IMR-90 (cell line): Measurements from ENCODE around the gene CCDC117. TPM values are rescaled to one million over a fixed set of nuclear protein-coding genes. Genes with fewer than 3 reads are reported as not detected.

Experiments used
- ATAC-seq: fragments of 200-7000 bp; cut with Tn5 transposase; 2 replicates; pipeline ENCODE4 v1.9.1; 2020; ENCODE audit warnings: low read depth, mild to moderate bottlenecking, moderate library complexity
- BruUV-seq: library from RNA; stranded (reverse); fragments of 400-500 nt; replicated peaks from 2 replicates; lab custom pipeline; 2021; lab: Mats Ljungman, UMichigan
- CTCF ChIA-PET: fragments of 300-600 bp; formaldehyde crosslinking; extraction: SDS; loops from one replicate; lab custom pipeline; 2021; ENCODE audit warnings: antibody characterized with exemption; lab: Yijun Ruan, JAX
- POLR2A ChIA-PET: fragments of 300-600 bp; sonication (Branson Sonifier 250); formaldehyde crosslinking; loops from one replicate; lab custom pipeline; 2022; ENCODE audit warnings: antibody characterized with exemption; ENCODE audit not compliant: unreplicated experiment; lab: Charles Lee
- DNase-seq: peaks from one replicate; pipeline ENCODE4 v3.0.0; 2013
- H2AFZ ChIP-seq: replicated peaks from 2 replicates; pipeline ENCODE3; 2013; ENCODE audit warnings: low read length, mild to moderate bottlenecking; ENCODE audit not compliant: poor library complexity
- H2AK5ac ChIP-seq: 2 replicates; pipeline ENCODE4 v1.6.1; 2013; ENCODE audit warnings: low read depth, low read length, inconsistent platforms
- H2AK9ac ChIP-seq: replicated peaks from 2 replicates; pipeline ENCODE3; 2013; ENCODE audit warnings: mild to moderate bottlenecking, low read depth, low read length, moderate library complexity; ENCODE audit not compliant: poor library complexity
- H2BK120ac ChIP-seq: 2 replicates; pipeline ENCODE4 v1.6.1; 2013; ENCODE audit warnings: low read depth, low read length, inconsistent platforms
- H2BK15ac ChIP-seq: 3 replicates; pipeline ENCODE4 v1.6.1; 2013; ENCODE audit warnings: low read depth, low read length, inconsistent platforms
- H2BK20ac ChIP-seq: 2 replicates; pipeline ENCODE4 v1.6.1; 2013; ENCODE audit warnings: low read depth, mild to moderate bottlenecking, inconsistent platforms, low read length, moderate library complexity
- H2BK5ac ChIP-seq: 2 replicates; pipeline ENCODE4 v1.6.1; 2013; ENCODE audit warnings: mild to moderate bottlenecking, low read depth, low read length, inconsistent platforms; ENCODE audit not compliant: poor library complexity, severe bottlenecking
- H3K14ac ChIP-seq: replicated peaks from 2 replicates; pipeline ENCODE4 v1.6.1; 2013; ENCODE audit warnings: low read depth, low read length, inconsistent platforms
- H3K18ac ChIP-seq: 2 replicates; pipeline ENCODE4 v1.6.1; 2013; ENCODE audit warnings: low read depth, low read length, control low read depth
- H3K23ac ChIP-seq: 2 replicates; pipeline ENCODE4 v1.6.1; 2013; ENCODE audit warnings: low read depth, low read length, inconsistent platforms
- H3K27ac ChIP-seq: 2 replicates; pipeline ENCODE4 v1.5.1; 2013; ENCODE audit warnings: mild to moderate bottlenecking, control low read depth, low read length; ENCODE audit not compliant: insufficient read depth
- H3K27me3 ChIP-seq: 2 replicates; pipeline ENCODE4 v1.6.1; 2013; ENCODE audit warnings: low read length; ENCODE audit not compliant: control insufficient read depth, insufficient read depth
- H3K36me3 ChIP-seq: 2 replicates; pipeline ENCODE4 v1.6.1; 2013; ENCODE audit warnings: low read length, mixed read lengths; ENCODE audit not compliant: control insufficient read depth, insufficient read depth
- H3K4ac ChIP-seq: 2 replicates; pipeline ENCODE4 v1.6.1; 2013; ENCODE audit warnings: low read depth, low read length, inconsistent platforms
- H3K4me1 ChIP-seq: 2 replicates; pipeline ENCODE4 v1.6.1; 2013; ENCODE audit warnings: low read length, mixed read lengths; ENCODE audit not compliant: control insufficient read depth, insufficient read depth
- H3K4me2 ChIP-seq: 2 replicates; pipeline ENCODE4 v1.6.1; 2013; ENCODE audit warnings: low read depth, mild to moderate bottlenecking, control low read depth, low read length, moderate library complexity
- H3K4me3 ChIP-seq: 2 replicates; pipeline ENCODE4 v1.5.1; 2013; ENCODE audit warnings: low read depth, mild to moderate bottlenecking, control low read depth, low read length, moderate library complexity; ENCODE audit not compliant: insufficient read depth
- H3K56ac ChIP-seq: 2 replicates; pipeline ENCODE4 v1.6.1; 2013; ENCODE audit warnings: low read length, inconsistent platforms; ENCODE audit not compliant: insufficient read depth; ENCODE audit errors: extremely low read depth
- H3K79me1 ChIP-seq, 2 experiments: 2 replicates each; pipeline ENCODE4 v1.6.1; 2013; ENCODE audit warnings: low read length in 2 of 2, inconsistent platforms in 1 of 2, low read depth in 1 of 2
- H3K9ac ChIP-seq: 2 replicates; pipeline ENCODE4 v1.6.1; 2013; ENCODE audit warnings: low read depth, low read length, control low read depth
- H3K9me1 ChIP-seq: 2 replicates; pipeline ENCODE4 v1.6.1; 2013; ENCODE audit warnings: low read length, inconsistent platforms; ENCODE audit not compliant: insufficient read depth
- H3K9me3 ChIP-seq: 2 replicates; pipeline ENCODE4 v1.6.1; 2013; ENCODE audit warnings: low read length; ENCODE audit not compliant: control insufficient read depth, insufficient read depth
- H4K20me1 ChIP-seq: 2 replicates; pipeline ENCODE4 v1.6.1; 2013; ENCODE audit warnings: low read length, inconsistent platforms; ENCODE audit not compliant: insufficient read depth
- H4K5ac ChIP-seq: 2 replicates; pipeline ENCODE4 v1.6.1; 2013; ENCODE audit warnings: mild to moderate bottlenecking, low read depth, low read length, control low read depth
- H4K8ac ChIP-seq, 2 experiments: 2 replicates each; pipeline ENCODE4 v1.6.1; 2013; ENCODE audit warnings: low read depth in 2 of 2, low read length in 2 of 2, control low read depth in 1 of 2, inconsistent platforms in 1 of 2
- H4K91ac ChIP-seq: 2 replicates; pipeline ENCODE4 v1.6.1; 2013; ENCODE audit warnings: low read depth, low read length, inconsistent platforms; ENCODE audit not compliant: insufficient read depth
- ELK1 ChIP-seq: fragments of 150-350 bp; IDR thresholded peaks from 2 replicates; pipeline ENCODE4 v1.6.1; 2016; ENCODE audit warnings: low read depth, mild to moderate bottlenecking, low read length, moderate library complexity, borderline replicate concordance
- NFE2L2 ChIP-seq: fragments of 150-350 bp; IDR thresholded peaks from 2 replicates; pipeline ENCODE4 v1.6.1; 2016; ENCODE audit warnings: low read depth, mild to moderate bottlenecking, low read length
- WGBS, 2 experiments: methylation state at CpG; one replicate each; pipeline versions ENCODE4 v1.1.5 to v1.1.7; 2013; ENCODE audit warnings: missing lambda C conversion rate in 2 of 2; ENCODE audit not compliant: insufficient read length in 1 of 2; ENCODE audit errors: extremely low coverage in 2 of 2; 5-methylcytosine and 5-hydroxymethylcytosine counted together
- dilution Hi-C: fragments of 300-500 bp; cut with HindIII; formaldehyde crosslinking; loops from one replicate; pipeline ENCODE4 v1.14.3; 2018; ENCODE audit warnings: low sequenced_read_pairs; ENCODE audit not compliant: unreplicated experiment
- in situ Hi-C: fragments of 300-500 bp; cut with MboI; formaldehyde crosslinking; loops from 3 replicates; pipeline ENCODE4 v1.14.3; 2019; ENCODE audit warnings: low sequenced_read_pairs, inconsistent platforms, mixed read lengths
- intact Hi-C: fragments of 100-400 bp; cut with micrococcal nuclease; formaldehyde crosslinking; loops from 2 replicates; pipeline ENCODE4 v1.10.0; 2022
- polyA plus RNA-seq, 3 experiments: library from polyadenylated mRNA; depleted of rRNA; stranded (reverse); fragments of >200 nt; gene quantifications; 2 replicates each; pipeline ENCODE4 v1.2.3, GENCODE V29; 2012; ENCODE audit warnings: low replicate concordance in 1 of 3
- total RNA-seq: library from RNA; depleted of rRNA; stranded (reverse); fragments of >200 nt; gene quantifications from 2 replicates; pipeline ENCODE4 v1.2.3, GENCODE V29; 2012

Gene CCDC117
- total and polyA plus RNA-seq, 2 of the 4 experiments (the other 2 are of a cell fraction): 5.9 to 7.0 TPM

- TF ChIP-seq NFE2L2: no peak
Observed at GRCh38 chr22:28769394-28770085, 3.0 kb upstream of the CCDC117 start (continued).

DNA sequence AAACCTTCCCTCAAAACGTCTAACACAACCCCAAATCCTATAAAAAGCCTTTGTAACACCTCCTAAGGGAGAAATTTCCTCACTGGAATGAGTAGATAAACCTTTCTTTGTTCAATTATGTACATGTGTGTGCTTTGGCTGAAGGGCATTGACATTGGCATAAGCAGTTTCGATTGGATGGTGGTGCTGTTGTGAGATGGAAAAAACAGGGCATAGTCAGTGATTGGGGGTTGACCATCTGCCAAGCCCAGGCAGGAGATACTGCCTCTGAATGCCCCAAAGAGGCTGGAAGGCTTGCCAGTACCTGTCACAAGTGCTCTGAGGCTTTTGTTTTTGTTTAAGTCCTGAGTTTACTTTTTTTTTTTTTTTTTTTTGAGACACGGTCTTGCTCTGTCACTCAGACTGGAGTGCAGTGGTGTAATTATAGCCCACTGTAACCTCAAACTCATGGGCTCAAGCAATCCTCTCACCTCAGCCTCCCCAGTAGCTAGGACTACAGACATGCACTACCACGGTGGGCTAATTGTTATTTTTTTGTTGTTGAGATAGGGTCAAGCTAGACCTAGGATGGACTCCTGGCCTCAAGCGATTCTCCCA is 1.2 kb upstream of the CCDC117 start:
- Histone ChIP-seq H3K18ac (no peak overlapping the region), H3K27me3 (no peaks in the 10 kb centered on the region; the same call in 1 of the 2 replicates), H4K5ac (no peak overlapping the region), H3K27ac (no peak overlapping the region), H2BK15ac (no peak overlapping the region), H3K4me2 (no peak overlapping the region), H2BK120ac (no peak overlapping the region), H3K4me3 (no peak overlapping the region), H2BK5ac (no peak overlapping the region), H3K14ac (no peak overlapping the region), H2BK20ac (no peak overlapping the region), H3K9me1 (peaks cover 3% of the 10 kb centered on the region; the same call in 1 of the 2 replicates), H3K9ac (no peak overlapping the region), H4K20me1 (peaks cover 17% of the 10 kb centered on the region), H3K79me1 (peaks cover 10 to 22% of the 10 kb centered on the region in 2 experiments), H3K9me3 (peaks cover 2% of the 10 kb centered on the region; the same call in 1 of the 2 replicates), H2AK9ac (no peak overlapping the region), H3K4ac (no peak overlapping the region; the same call in 1 of the 2 replicates), H3K4me1 (no peaks in the 10 kb centered on the region), H3K36me3 (peaks cover 8% of the 10 kb centered on the region), H2AFZ (peak overlapping the region; percentile 29), H4K91ac (no peak overlapping the region), H3K23ac (no peak overlapping the region), H3K56ac (no peak overlapping the region), H2AK5ac (0 out of 2 replicates have a peak overlapping the region, but pooled peaks have one; percentile 16), H4K8ac (no peak overlapping the region)
- WGBS, 2 experiments: 88% methylated on average over 1 of the region's 5 CpGs; no CpG with 5 or more reads in 1 of the 2 experiments
- BruUV-seq: no TSS peak
- TF ChIP-seq ELK1: no peak
- no peak for ATAC-seq
- in situ Hi-C loops: no loop called here
- dilution Hi-C loops: no loop called here
- intact Hi-C loops: loop anchor here (5.0 kb wide), 3 partner anchors 59 to 164 kb away; partner anchors contain the start of gene TTC28
- POLR2A ChIA-PET: no interaction called here
- DNase-seq: no peak
- CTCF ChIA-PET: no interaction called here
